ENCODE data around the gene EIF3M. TPM values are rescaled to one million over a fixed set of nuclear protein-coding genes. Genes with fewer than 3 reads are reported as not detected.

Gene EIF3M
- total and polyA plus RNA-seq, 2 donors (not counting 3 experiments of a cell fraction or from before 2014, with no cell fraction given): 229 to 243 TPM

DNA sequence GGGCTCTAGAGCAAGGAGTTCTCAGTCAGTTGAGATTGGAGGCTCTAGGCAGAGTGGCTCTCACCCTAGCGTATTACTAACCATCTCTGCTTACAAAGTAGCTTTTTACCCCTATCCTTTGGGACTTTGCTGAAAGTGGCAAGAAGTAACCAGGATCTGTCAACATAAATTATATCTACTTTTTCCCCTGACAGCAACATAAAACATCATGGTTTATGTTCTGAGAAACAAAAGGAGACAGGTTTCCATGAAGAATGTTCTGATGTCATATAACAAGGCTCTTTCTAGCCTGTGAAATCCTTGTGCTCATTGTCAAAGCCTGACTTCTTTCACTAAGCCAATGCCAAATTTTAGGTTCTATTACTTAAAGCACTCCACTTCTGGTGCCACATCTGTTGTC, 7.2 kb upstream of the EIF3M start:
- no peaks in the 10 kb centered on the region for H3K79me2 ChIP-seq (ENCODE audit: control insufficient read depth, insufficient read depth, low read length)
- CTCF ChIA-PET: no interaction called here
- no peaks in the 10 kb centered on the region for H3K4me1 ChIP-seq (ENCODE audit: control insufficient read depth, extremely low read depth, insufficient read depth, low read length)
- H3K9ac ChIP-seq (replicated peaks; ENCODE audit: extremely low read depth, insufficient read depth, low read length): no peak overlapping the region
- dilution Hi-C loops (cut with MboI; ENCODE audit: extremely low pct_ligation_motif_present, low sequenced_read_pairs) (no loop called here), intact Hi-C loops (cut with micrococcal nuclease) (no loop called here)
- H2AFZ ChIP-seq (ENCODE audit: low read depth, low read length): no peak overlapping the region
- no peak overlapping the region for H3K4me2 ChIP-seq (ENCODE audit: insufficient read depth, low read length)
- H3K36me3 ChIP-seq (ENCODE audit: control insufficient read depth in 2 of 2, extremely low read depth in 1 of 2, insufficient read depth in 2 of 2, low read length in 2 of 2): no peaks in the 10 kb centered on the region
- DNase-seq (ENCODE audit: low read depth, low spot score) (no peak), FAIRE-seq (no peak)
- H3K27ac ChIP-seq (ENCODE audit: insufficient read depth, low read depth, low read length): no peak overlapping the region
- no TSS peak for BruUV-seq (replicated peaks)
- no peaks in the 10 kb centered on the region for H3K9me1 ChIP-seq (replicated peaks; ENCODE audit: control insufficient read depth, extremely low read depth, insufficient read depth, low read length)
- POLR2A ChIA-PET: no interaction called here
- H3K27me3 ChIP-seq (ENCODE audit: control insufficient read depth in 2 of 2, insufficient read depth in 2 of 2, low read length in 2 of 2): peaks cover 3 to 4% of the 10 kb centered on the region in 2 experiments
- H4K20me1 ChIP-seq (replicated peaks; ENCODE audit: control insufficient read depth, extremely low read depth, insufficient read depth, low read length): no peaks in the 10 kb centered on the region
- TF ChIP-seq, protein P1, sequence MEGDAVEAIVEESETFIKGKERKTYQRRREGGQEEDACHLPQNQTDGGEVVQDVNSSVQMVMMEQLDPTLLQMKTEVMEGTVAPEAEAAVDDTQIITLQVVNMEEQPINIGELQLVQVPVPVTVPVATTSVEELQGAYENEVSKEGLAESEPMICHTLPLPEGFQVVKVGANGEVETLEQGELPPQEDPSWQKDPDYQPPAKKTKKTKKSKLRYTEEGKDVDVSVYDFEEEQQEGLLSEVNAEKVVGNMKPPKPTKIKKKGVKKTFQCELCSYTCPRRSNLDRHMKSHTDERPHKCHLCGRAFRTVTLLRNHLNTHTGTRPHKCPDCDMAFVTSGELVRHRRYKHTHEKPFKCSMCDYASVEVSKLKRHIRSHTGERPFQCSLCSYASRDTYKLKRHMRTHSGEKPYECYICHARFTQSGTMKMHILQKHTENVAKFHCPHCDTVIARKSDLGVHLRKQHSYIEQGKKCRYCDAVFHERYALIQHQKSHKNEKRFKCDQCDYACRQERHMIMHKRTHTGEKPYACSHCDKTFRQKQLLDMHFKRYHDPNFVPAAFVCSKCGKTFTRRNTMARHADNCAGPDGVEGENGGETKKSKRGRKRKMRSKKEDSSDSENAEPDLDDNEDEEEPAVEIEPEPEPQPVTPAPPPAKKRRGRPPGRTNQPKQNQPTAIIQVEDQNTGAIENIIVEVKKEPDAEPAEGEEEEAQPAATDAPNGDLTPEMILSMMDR (IDR thresholded peaks at IDR 0.05; ENCODE audit: extremely low read depth in 1 of 2, insufficient read depth in 1 of 2, low read depth in 1 of 2, low read length in 2 of 2): no peak
- no peak for TF ChIP-seq FOS (IDR thresholded peaks at IDR 0.05; ENCODE audit: borderline replicate concordance, insufficient read depth, low read length)
- TF ChIP-seq POLR2A (IDR thresholded peaks at IDR 0.05; ENCODE audit: low read depth, low read length): no peak
- TF ChIP-seq MYC (IDR thresholded peaks at IDR 0.05; ENCODE audit: low read depth, low read length): no peak
- no peaks in the 10 kb centered on the region for H3K9me3 ChIP-seq (replicated peaks; ENCODE audit: control insufficient read depth, insufficient read depth, low read length)
- no peak overlapping the region for H3K4me3 ChIP-seq (replicated peaks in 1 of 3; ENCODE audit: insufficient read depth in 1 of 3, low read depth in 1 of 3, low read length in 3 of 3)

DNA sequence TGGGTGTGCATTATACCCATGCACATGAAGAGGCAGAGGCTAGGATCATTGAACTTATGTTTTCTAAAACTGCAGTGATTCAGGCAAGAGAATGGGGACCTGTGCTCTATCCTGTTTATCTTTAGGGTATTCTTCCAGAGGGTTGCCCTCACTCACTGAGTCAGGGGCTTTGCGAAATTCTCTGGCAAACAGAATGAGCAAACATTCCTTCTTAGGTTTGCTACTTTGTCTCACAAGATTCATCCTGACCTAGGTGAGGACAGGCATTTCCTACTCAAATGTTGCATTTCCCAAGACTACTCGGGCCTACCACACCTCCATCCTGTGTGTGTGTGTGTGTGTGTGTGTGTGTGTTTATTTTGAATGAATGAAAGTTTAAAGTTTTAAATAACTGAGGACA, 2.7 kb upstream of the EIF3M start:
- FAIRE-seq (no peak), DNase-seq (ENCODE audit: low read depth, low spot score) (no peak)
- TF ChIP-seq EZH2 (IDR thresholded peaks at IDR 0.05; ENCODE audit: borderline replicate concordance, low read depth, low read length, severe bottlenecking) (no peak), GATA2 (IDR thresholded peaks at IDR 0.05; ENCODE audit: insufficient read depth, insufficient read length, low read depth, low read length) (no peak), JUN (IDR thresholded peaks at IDR 0.05; ENCODE audit: borderline replicate concordance, insufficient read depth, insufficient read length, low read depth) (no peak), MYC (IDR thresholded peaks at IDR 0.05; ENCODE audit: low read depth, low read length) (no peak), POLR2AphosphoS5 (IDR thresholded peaks at IDR 0.05; ENCODE audit: insufficient read depth, low read depth, low read length) (no peak), FOS (IDR thresholded peaks at IDR 0.05; ENCODE audit: borderline replicate concordance, insufficient read depth, low read length) (no peak), POLR2A (IDR thresholded peaks at IDR 0.05; ENCODE audit: low read depth, low read length) (no peak)
- TF ChIP-seq, protein P2, sequence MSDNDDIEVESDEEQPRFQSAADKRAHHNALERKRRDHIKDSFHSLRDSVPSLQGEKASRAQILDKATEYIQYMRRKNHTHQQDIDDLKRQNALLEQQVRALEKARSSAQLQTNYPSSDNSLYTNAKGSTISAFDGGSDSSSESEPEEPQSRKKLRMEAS (IDR thresholded peaks at IDR 0.05; ENCODE audit: insufficient read depth, insufficient read length): no peak
- TF ChIP-seq, protein P1 (IDR thresholded peaks at IDR 0.05; ENCODE audit: extremely low read depth in 1 of 2, insufficient read depth in 1 of 2, low read depth in 1 of 2, low read length in 2 of 2): no peak
- H3K4me2 ChIP-seq (ENCODE audit: insufficient read depth, low read length): no peak overlapping the region
- no peak overlapping the region for H3K4me3 ChIP-seq (replicated peaks in 1 of 3; ENCODE audit: insufficient read depth in 1 of 3, low read depth in 1 of 3, low read length in 3 of 3)
- H3K9me1 ChIP-seq (replicated peaks; ENCODE audit: control insufficient read depth, extremely low read depth, insufficient read depth, low read length): no peaks in the 10 kb centered on the region
- no TSS peak for BruUV-seq (replicated peaks)
- peaks cover 3 to 4% of the 10 kb centered on the region in 2 experiments for H3K27me3 ChIP-seq (ENCODE audit: control insufficient read depth in 2 of 2, insufficient read depth in 2 of 2, low read length in 2 of 2)
- H3K4me1 ChIP-seq (ENCODE audit: control insufficient read depth, extremely low read depth, insufficient read depth, low read length): peaks cover 15% of the 10 kb centered on the region
- no peak overlapping the region for H3K9ac ChIP-seq (replicated peaks; ENCODE audit: extremely low read depth, insufficient read depth, low read length)
- ChIA-PET POLR2A (no interaction called here), CTCF (no interaction called here)
- H2AFZ ChIP-seq (ENCODE audit: low read depth, low read length): no peak overlapping the region
- no peaks in the 10 kb centered on the region for H3K9me3 ChIP-seq (replicated peaks; ENCODE audit: control insufficient read depth, insufficient read depth, low read length)
- intact Hi-C loops (cut with micrococcal nuclease): loop anchor here (5.0 kb wide), 2 partner anchors 211 to 311 kb away; partner anchors contain the start of genes CCDC73 and QSER1
- dilution Hi-C loops (cut with MboI; ENCODE audit: extremely low pct_ligation_motif_present, low sequenced_read_pairs): no loop called here
- H4K20me1 ChIP-seq (replicated peaks; ENCODE audit: control insufficient read depth, extremely low read depth, insufficient read depth, low read length): peaks cover 6% of the 10 kb centered on the region
- no peak overlapping the region for H3K27ac ChIP-seq (ENCODE audit: insufficient read depth, low read depth, low read length)
- H3K36me3 ChIP-seq (ENCODE audit: control insufficient read depth in 2 of 2, extremely low read depth in 1 of 2, insufficient read depth in 2 of 2, low read length in 2 of 2): no peaks in the 10 kb centered on the region
- H3K79me2 ChIP-seq (ENCODE audit: control insufficient read depth, insufficient read depth, low read length): peaks cover 23% of the 10 kb centered on the region

All from endothelial cell of umbilical vein (primary cell).